Right ventricle myocardium superior (tissue), 1 donor: ENCODE results near the gene ITPRID2. TPM values are rescaled to one million over a fixed set of nuclear protein-coding genes. Genes with fewer than 3 reads are reported as not detected.

Experiments used
- ATAC-seq: fragments of 200-7000 bp; cut with Tn5 transposase; one replicate; pipeline ENCODE4 v1.9.1; 2020; ENCODE audit warnings: mild to moderate bottlenecking; ENCODE audit not compliant: poor library complexity
- DNase-seq: peaks from one replicate; pipeline ENCODE4 v3.0.0-alpha.2; 2020
- intact Hi-C: fragments of 100-400 bp; cut with DNase I; formaldehyde crosslinking; loops from one replicate; pipeline ENCODE4 v1.11.2; 2022
- long read RNA-seq: library from polyadenylated mRNA; unstranded; transcript quantifications from one replicate; pipeline ENCODE4 v2.0.0, GENCODE V29; 2021
- total RNA-seq: library from RNA; stranded (reverse); fragmentation: NEBNext Ultra II Directional; extraction: Animal tissue kit (Norgen Biotek cat#: 25700); gene quantifications from one replicate; pipeline ENCODE4 v1.2.1, GENCODE V29; 2021
- donor health status: DM: no; HTN: yes; CAD: no; lungs with severe emphysema.

The ITPRID2 gene
- 65.6 TPM for total RNA-seq
- long read RNA-seq, full-length matches to known transcripts: 29 of 70 reads
- long read RNA-seq, partial matches to known transcripts: 10 of 70 reads
- long read RNA-seq, other reads (novel, unspliced or antisense): 31 of 70 reads

DNA sequence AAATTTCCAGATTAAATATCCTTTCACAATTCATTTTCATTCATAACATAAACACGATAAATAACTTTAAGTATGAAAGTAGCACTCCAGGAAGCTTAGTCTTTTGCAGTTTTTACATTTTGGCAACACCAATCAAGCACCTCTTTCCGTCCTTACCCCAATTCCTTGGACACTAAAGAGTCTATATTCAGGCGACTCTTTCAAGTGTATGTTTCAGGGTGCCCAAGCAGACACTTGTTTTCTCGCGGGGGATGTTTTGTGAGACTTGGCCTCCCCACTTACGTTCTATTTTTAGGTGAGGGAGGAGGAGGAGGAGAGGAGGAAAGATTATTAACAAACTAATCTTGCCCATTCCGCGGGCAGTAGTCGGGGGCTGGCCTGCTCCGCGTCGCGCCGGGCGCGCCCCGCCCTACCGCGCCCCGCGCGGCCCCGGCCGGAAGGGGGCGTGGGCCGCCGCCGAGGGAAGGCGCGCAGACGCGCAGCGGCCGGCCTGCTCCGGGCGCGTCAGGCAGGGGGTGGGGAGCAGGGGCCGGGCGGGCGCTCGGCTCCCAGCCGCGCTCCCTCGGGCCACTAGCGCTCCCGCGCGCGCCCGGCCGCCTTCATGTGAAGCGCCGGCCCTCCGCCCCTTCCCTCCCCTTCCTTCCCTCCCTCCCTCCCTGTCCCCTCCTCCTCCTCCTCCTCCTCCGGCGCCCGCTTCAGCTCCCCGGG, at the start of gene ITPRID2:
Gene ITPRID2 (plus strand): TSS at position 473 of the 708 bp plus-strand sequence. CDS start 337 bp downstream, outside the sequence.
- DNase-seq: peak; percentile 92
- intact Hi-C loops: loop anchor here (5.0 kb wide), 1 partner anchor 149 kb away; no protein-coding TSS in a partner anchor
- peak; percentile 97 for ATAC-seq

DNA sequence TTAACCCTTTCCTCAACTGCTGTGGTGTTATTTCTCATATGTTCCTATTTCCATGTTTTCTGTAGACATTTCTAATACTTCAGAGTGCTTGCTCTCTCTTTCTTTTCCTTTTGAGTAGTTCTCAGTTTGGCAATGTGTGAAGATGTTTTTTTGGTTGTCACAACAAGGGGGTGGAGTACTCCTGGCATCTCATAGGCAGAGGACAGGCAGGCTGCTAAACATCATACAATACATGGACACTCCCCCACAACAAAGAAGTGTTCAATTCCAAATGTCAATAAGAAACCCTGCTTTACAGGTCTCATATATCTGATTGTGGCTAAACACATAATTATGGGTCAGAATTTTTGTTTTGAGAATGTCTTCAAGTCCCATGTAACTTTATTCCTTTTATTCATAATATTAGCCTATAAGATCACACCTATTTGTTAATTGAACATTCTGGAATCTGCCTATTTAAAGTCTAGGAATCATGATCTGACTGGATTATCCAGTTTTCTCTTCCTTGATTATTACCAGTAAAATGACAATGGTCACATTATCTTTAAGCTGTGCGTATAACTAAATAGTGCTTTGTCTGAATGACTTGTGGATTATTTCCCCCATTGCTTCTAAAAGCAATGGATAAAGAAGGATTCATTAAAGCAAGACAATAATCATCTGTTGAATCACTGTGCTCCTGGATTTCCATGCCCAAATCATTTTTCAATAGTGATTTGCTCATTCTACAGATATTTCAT, 46.8 kb upstream of the ITPRID2 start:
- intact Hi-C loops: no loop called here
- DNase-seq: no peak
- no peak for ATAC-seq

DNA sequence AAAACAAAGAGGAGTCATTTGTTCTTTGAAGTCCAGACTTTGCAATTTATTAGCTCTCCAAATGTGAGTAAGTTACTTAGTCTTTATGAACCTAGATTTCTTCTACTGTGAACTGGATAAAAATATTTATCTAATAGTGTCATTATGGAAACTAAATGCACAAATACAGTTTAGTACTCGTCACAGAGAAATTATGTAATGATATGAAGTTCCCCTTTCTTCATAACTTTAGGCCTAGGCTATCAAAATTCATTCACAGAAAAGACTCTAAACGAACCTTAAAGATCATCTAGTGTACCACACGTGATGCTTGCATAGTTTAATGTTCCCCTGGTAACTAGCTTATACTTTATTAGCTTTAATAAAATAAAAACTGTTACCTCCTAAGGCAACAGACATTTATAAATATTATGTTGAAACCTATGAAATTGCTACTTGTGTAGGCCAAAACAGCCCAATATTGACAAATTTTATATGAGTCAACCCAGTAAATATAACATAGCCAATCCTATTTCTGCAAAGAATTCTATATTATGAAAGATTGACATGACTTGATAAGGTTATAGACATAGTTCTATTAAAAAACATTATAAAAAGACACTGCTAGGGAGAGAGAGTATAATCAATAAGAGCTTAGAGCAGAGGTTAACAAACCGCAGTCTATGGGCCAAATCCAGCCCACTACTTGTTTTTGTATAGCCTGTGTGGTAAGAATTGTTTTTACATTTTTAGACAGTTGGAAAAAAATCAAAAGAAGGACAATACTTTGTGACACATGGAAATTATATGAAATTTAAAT, 44.9 kb upstream of the ITPRID2 start:
- DNase-seq (no peak), ATAC-seq (no peak)
- intact Hi-C loops: no loop called here

DNA sequence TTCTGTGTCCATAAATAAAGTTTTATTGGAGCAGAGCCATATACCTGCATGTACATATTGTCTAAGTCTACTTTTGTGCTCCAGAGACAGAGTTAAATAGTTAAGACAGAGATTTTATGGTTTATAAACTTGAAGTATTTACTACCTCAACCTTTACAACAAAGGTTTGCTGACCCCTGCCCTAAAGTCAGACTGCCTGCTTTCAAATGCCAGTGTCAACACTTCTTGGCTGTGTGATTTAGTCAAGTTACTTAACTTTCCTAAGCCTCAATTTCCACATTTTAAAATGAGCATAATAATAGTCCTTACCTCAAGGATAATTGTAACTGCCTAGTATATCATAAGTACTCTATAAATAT, 44.4 kb upstream of the ITPRID2 start:
- ATAC-seq: no peak
- intact Hi-C loops: no loop called here
- DNase-seq: no peak

DNA sequence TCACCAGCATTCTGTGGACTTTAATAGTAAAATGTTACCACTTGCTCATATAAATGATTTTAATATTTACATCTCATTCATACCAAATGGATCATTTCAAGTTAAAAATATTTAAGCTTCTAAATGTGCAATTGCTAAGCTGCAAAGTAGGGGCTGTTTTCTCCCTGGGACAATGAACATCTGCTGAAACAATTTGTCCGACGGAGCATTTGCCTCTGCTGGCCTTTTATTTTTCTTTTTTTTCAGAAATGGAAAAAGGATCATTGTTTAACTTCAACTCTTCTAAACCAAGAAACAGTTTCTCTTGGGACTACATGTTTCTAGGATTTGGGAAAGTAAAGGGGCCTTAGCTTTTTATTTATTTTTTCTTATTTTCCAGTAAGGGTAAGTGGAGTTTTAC, 43.8 kb upstream of the ITPRID2 start:
- intact Hi-C loops: no loop called here
- ATAC-seq: no peak
- DNase-seq: no peak

DNA sequence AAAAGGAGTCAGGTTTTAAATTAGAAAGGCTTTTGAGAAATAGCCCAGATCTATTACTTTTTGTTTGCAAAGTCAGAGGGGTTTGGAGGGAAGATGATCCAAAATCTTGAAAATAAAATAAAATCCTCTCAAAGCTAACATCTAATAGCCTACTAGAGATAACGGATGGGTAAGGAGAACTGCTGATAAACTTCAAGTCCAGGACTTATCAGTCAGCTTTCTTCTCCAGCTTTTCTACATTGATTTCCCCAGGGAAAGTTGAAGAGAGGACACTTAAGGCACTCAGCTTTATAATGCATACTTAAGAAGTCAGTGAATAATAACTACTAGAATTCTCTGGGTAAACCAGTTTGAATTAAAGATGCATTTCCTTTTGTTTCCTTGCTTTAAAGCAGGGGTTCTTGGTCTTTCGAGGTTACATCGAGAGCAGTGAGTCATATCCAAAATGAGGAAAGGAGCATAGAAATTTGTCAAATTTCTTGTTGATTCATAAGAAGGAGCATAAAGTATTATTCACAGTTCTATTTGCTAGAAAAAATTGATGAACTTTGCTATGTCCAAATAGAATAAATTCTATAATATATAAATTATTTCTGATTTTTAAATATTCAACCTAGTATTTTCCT, 43.2 kb upstream of the ITPRID2 start:
- intact Hi-C loops: no loop called here
- no peak for ATAC-seq
- DNase-seq: no peak

DNA sequence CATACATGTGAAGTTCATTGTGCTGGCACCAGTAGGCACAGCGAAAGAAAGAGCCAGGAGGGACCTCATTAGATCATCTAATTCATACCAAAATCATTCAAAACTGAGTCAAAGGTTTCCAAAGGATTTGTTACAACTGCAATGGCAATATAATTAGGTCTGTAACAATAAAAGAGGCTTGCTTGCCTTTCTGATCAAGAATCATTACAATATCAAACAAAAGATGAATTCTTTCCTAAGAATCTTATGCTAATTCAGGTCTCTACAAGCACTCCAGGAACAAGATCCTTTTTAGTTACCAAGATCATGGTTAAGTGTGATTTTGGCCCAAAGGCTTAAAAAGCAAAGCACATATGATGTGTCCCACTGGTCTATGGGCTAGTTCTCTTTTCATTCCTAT, 41.9 kb upstream of the ITPRID2 start:
- intact Hi-C loops: no loop called here
- no peak for ATAC-seq

DNA sequence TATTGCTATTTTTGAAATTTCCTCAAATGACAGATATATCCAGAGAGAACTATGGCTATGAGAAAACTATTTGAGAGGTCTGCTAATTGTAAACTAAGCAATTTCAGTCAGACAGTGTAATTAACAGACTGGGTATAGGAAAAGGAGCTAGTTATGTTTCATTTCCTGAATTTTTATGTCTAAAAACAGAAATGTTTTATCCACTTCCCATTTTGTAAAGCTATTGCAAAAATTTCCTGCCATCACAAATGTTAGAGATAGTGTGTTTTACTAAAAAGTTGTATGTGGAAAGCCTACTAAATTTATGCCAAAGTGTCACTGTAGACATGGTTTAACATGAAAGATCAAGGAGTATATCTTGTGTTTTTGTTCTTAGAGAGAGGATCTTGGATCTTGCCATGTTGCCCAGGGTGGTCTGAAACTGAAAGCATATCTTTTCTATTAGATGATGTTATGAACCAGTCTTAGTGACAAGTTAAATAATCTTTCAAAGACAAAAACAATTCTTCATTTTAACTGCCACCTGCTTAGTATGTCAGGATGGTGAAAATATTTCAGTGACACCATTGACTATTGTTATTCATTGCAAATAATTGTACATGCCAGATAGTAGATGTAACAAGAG, 40.5 kb upstream of the ITPRID2 start:
- intact Hi-C loops: no loop called here
- ATAC-seq: no peak
- DNase-seq: no peak

More for the DNA sequence above, 41.9 kb upstream of the ITPRID2 start:
- no peak for DNase-seq

DNA sequence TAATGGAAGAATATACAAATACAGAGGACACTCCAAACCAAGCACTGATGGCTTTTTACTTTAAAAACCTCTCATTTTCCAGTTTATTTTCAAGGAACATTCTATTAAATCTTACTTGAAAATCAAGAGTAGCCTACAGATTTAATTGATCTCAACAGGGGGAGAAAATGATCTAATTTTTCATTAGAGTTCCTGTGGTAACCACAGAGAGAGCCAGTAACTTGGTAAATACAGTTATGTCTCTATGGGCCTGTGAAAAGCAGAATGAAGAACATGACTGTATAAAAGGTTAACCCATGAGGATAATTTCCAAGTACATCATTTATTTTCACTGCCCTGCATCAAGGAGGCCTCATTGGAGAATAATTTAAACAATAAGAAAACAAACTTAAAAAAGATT, 39.8 kb upstream of the ITPRID2 start:
- intact Hi-C loops: no loop called here
- no peak for ATAC-seq
- no peak for DNase-seq

DNA sequence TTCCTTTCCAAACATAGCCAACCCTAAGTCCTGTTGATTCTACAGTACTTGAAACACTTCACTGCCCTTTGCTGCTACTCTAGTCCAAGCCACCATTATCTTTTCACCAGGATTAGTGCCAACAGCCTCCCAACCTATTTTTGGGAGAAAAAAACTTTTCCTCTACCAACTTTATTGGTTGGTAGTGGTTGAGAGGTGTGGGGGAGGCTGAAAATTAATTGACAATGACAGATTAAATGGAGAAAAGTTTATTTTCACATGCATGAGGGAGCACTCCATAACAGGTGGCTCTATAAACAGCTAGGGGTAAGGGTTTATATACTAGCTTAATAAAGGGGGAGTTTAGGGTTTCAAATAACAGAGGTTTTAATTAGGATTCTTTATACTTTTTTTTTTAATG, 37.8 kb upstream of the ITPRID2 start:
- no peak for ATAC-seq

DNA sequence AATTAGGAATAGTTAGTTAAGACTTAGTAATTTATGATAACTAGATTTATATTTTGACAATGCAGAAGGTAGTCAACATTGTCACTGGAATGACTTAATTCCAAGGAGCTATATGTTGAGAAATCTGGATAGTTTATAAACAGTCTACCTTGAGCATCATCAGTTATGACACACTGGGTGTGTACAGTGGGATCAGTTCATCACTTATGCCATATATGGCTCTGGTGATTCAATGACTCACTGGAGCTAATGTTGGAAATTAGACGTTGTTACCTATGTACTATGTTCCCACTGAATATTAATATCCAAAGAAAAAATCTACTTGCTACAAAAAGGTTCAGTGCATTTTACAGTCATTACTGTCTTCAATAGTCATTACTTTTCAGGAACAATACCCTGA, 34.0 kb upstream of the ITPRID2 start:
- ATAC-seq (no peak), DNase-seq (no peak)
- intact Hi-C loops: no loop called here

More for the DNA sequence above, 37.8 kb upstream of the ITPRID2 start:
- intact Hi-C loops: no loop called here
- no peak for DNase-seq

DNA sequence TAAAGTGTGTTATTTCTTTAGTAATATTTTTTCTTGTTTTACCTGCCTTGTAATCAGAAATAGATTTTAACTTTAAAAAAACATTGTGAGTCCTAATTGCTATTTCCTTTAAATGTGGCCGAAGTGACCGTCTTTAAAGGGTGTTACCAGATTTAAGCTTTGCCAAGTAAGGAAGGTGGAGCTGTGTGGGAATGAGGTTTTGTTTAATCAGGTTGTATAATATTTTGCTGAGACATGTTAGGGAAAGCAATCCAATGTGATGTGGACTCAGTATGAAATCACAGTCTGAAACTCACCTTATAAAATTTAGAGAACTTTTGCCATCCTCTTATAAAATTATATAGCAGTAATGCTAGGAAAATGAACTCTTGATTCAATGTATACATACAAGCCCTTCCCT, 32.9 kb upstream of the ITPRID2 start:
- ATAC-seq (no peak), DNase-seq (no peak)
- intact Hi-C loops: no loop called here

DNA sequence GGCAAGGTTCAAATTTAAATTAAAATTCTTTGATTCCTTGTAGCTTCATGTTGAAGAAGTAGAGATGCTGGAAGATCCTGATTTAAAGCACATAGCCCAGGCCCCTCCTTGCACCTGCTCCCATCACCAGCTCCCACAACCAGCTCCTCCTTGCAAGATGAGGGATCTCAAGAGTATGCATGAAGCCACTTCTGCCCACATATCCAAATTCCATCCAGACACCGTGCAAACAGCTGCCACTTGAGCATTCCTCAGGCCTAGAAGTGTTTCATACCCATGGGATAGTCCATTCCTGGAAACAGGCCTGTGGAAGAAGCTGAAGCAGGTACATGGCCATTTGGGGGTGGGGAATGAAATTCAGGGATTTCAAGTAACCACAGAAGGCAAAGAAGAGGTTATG, 32.4 kb upstream of the ITPRID2 start:
- ATAC-seq (no peak), DNase-seq (no peak)
- intact Hi-C loops: no loop called here

DNA sequence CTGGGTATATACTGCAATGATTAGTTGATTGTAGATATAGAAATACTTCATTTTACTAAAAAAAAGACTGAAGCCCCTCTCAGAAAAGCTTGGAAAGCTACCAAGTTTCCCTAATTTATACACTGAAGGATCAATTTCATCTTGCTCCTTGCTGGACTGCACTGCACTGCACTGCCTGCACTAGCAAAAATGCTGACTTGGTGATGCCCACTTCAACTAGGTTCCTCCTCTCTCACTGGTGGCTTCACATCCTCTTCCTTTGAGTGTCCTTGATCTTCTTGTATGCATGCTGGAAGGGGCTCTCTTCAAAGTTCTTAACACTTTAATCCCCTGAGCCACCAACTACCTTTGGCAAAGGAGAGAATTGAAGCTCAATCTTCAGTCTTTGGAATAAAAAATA, 31.7 kb upstream of the ITPRID2 start:
- ATAC-seq (no peak), DNase-seq (no peak)
- intact Hi-C loops: no loop called here

DNA sequence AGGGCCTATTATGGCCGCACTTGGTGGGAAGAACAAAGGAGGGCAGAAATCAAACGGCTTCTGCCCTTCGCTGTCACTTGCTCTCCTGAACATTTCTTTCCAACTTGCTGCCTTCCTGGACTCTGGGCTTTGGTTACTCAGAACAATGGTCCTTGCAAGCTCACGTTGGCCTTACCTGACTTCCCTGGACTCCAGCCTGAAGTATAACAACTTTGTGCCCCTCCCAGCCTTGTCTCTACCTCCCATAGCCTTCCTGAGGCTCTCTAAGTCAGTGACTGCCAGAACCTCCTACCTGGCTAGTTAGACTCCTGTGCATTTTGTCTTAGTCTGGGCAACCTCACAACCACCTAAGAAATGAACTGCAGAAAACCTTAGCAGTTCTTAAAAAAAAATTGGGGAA, 30.2 kb upstream of the ITPRID2 start:
- no peak for DNase-seq
- ATAC-seq: no peak
- intact Hi-C loops: no loop called here

DNA sequence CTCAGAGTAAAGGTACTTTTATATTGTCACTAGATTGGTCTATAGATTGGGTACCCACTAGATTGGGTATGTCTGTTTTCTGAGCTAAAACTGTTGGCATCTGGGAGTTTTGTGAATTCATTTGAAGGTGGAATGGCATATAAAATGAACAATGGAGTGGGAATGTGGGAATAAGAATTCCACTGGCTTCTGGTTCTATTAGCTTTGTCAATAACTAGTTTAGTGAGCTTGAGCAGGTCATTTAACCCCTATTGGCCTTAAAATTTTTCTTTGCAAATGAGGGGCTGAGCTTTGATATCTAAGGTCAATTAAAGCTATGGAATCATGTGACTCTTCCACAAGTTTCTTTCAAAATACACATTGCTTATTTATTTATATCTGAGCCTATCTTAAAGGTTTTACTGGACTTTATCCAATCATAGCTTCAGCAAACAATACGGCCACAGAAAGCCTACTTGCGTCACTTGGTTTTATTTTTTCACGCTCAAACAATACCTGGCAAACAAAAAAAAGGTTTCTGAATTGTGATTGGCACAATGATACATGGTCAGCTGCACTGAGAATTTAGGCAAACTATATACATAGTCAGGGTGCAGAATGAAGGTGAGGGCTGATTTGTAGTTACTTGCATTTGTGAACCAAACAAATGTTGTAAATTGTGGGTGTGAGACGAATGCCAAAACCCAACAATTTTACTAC, 28.8 kb upstream of the ITPRID2 start:
- intact Hi-C loops: no loop called here
- ATAC-seq: no peak
- DNase-seq: no peak

DNA sequence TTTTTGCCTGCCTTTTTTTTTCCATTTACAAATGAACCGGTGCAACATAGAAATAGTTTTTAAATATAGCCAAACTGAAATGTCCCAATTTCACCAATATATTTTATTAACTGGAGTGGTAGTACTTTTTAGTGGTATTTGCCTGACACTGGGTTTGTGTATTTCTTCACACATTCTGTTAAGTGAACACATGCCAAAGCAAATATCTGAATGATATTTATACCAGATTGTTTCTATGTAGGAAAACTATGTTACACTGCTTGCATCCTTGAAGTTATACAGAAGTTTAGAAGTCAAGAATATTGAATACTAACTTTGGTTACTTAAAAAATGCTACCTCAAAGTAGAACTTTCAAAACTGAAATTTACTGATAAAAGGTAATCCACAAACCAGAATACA, 19.4 kb upstream of the ITPRID2 start:
- DNase-seq (no peak), ATAC-seq (no peak)
- intact Hi-C loops: no loop called here

DNA sequence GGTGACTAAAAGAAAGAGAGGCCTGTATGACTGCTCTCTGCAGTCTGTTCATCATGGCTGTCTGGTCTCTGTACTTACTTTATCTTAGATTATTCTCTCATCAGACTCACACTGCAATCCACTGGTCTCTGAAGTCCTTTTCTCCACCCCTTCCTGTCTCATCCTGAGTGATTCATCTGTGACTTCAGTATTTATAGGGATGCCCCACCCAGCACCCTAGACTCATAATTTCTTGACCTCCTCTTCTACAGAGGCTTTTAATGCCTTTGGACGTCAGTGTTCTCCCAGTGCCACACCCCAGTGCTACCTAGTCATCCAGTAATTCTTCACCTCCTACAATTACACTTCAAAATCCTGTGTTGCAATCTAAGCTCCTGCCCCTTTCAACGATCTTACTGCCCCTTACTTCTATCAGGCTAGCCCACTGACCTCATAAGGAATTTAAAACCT, 14.9 kb upstream of the ITPRID2 start:
- ATAC-seq (no peak), DNase-seq (no peak)
- intact Hi-C loops: no loop called here
